Central memory CD8-positive, alpha-beta T cell (primary cell): ENCODE results near the gene TFF2.

Experiments
- ATAC-seq: fragments of 150-1000 bp; cut with Tn5 transposase; replicated peaks from 2 replicates; pipeline ENCODE4 v1.10.0; 2022; ENCODE audit warnings: mild to moderate bottlenecking, moderate FRiP score, moderate number of reproducible peaks; ENCODE audit not compliant: poor library complexity, severe bottlenecking; ENCODE audit errors: extremely low read depth
- DNase-seq, 2 donors: peaks; one replicate each; pipeline ENCODE4 v3.0.0; 2021; ENCODE audit warnings: low spot score in 2 of 2
- H3K27ac Mint-ChIP-seq: one replicate; pipeline ENCODE4 v1.8.0; 2022; ENCODE audit warnings: low read depth, mild to moderate bottlenecking, moderate library complexity, mixed read lengths
- H3K27me3 Mint-ChIP-seq: one replicate; pipeline ENCODE4 v1.8.0; 2022; ENCODE audit warnings: mixed read lengths
- H3K36me3 Mint-ChIP-seq: one replicate; pipeline ENCODE4 v1.8.0; 2022; ENCODE audit warnings: mild to moderate bottlenecking, moderate library complexity, mixed read lengths; ENCODE audit not compliant: insufficient read depth
- H3K4me1 Mint-ChIP-seq: one replicate; pipeline ENCODE4 v1.8.0; 2022; ENCODE audit warnings: mixed read lengths
- H3K4me3 Mint-ChIP-seq: one replicate; pipeline ENCODE4 v1.8.0; 2022; ENCODE audit warnings: mild to moderate bottlenecking, moderate library complexity, mixed read lengths
- H3K9me3 Mint-ChIP-seq: one replicate; pipeline ENCODE4 v1.8.0; 2022; ENCODE audit warnings: mixed read lengths

The TFF2 gene

DNA sequence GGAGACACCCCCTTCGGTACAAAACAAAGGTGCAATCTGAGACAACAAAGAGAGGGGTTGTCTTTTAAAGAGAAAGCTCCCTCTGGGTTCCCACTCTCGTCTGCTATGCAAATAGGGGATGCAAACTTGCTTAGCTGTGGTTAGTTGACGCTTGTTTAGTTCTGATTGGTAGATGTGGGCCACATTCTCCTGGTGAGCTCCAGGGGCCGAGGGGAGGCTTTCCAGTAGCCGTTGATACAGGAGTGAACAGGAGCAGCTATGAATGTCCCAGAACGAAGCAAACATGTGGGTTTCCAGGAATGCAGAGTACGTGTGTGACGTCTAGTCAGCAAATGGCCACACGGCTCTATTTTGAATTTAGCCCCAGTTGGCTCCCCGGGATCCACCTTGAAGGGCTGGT, 14.7 kb downstream of the TFF2 start:
- DNase-seq (no peak), ATAC-seq (no peak)
- Mint-ChIP-seq H3K9me3 (peaks cover 15% of the 10 kb centered on the region), H3K27ac (no peak overlapping the region), H3K36me3 (no peaks in the 10 kb centered on the region), H3K4me1 (peaks cover 8% of the 10 kb centered on the region), H3K27me3 (peaks cover 25% of the 10 kb centered on the region), H3K4me3 (no peak overlapping the region)

DNA sequence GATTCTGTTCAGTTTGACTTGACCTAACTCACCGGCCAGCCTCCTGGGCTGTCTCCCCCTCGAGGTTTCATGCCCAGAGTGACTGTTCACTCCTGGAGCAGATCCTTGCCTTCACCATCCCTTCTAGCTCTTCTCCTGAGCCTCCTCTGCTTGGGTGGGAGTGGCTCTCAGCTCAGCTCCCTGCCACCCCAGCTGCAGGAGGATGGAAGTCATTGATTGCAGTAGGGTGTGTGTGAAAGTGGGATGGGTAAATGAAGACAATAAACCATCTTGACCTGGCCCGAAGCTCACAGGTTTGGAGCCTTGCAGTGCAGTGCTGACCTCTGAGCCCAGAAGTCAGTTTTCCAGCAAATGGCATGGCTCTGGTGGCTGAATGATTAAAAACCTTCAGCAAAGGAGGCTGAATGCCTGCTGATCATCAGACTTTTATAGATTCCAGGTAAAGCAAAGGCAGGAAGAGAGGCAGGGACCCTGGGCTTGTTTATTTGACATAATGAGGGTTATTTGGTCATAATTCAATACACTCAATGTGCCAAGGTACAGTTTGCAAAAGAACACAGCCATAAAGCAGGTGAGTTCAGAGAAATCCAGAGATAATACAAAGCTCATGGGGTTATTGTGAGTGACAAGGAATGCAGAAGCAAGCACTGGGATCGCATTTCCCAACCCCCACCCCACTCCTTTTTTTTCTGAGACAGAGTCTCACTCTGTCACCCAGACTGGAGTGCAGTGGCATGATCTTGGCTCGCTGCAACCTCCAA, 18.1 kb downstream of the TFF2 start:
- Mint-ChIP-seq H3K27ac (no peak overlapping the region), H3K36me3 (no peaks in the 10 kb centered on the region), H3K9me3 (peaks cover 21% of the 10 kb centered on the region), H3K27me3 (peaks cover 31% of the 10 kb centered on the region), H3K4me3 (no peak overlapping the region), H3K4me1 (peaks cover 3% of the 10 kb centered on the region)
- DNase-seq = no peak
- no peak for ATAC-seq

DNA sequence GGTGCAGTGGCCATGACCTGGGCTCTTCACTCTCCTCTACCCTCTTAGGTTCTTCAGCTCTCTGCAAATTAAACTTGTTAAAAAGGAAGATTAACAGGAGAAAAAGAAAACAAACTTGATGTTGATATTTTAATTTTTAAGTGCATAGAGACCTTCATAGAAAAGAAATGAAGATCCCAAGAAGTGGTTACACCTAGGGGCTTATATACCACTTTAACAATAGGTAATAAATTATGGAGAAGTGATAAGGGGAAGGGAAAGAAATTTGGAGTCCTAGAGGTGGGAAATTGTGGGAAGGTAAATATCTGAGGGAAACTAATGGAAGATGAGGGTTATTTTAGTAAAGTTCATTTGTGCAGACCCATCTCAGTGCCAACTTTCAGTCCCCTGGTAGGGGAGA, 19.1 kb downstream of the TFF2 start:
- peaks cover 21% of the 10 kb centered on the region for H3K9me3 Mint-ChIP-seq
- no peak overlapping the region for H3K4me3 Mint-ChIP-seq
- peaks cover 31% of the 10 kb centered on the region for H3K27me3 Mint-ChIP-seq
- DNase-seq = no peak
- no peak overlapping the region for H3K27ac Mint-ChIP-seq
- H3K36me3 Mint-ChIP-seq = no peaks in the 10 kb centered on the region
- ATAC-seq = no peak
- H3K4me1 Mint-ChIP-seq = no peaks in the 10 kb centered on the region

DNA sequence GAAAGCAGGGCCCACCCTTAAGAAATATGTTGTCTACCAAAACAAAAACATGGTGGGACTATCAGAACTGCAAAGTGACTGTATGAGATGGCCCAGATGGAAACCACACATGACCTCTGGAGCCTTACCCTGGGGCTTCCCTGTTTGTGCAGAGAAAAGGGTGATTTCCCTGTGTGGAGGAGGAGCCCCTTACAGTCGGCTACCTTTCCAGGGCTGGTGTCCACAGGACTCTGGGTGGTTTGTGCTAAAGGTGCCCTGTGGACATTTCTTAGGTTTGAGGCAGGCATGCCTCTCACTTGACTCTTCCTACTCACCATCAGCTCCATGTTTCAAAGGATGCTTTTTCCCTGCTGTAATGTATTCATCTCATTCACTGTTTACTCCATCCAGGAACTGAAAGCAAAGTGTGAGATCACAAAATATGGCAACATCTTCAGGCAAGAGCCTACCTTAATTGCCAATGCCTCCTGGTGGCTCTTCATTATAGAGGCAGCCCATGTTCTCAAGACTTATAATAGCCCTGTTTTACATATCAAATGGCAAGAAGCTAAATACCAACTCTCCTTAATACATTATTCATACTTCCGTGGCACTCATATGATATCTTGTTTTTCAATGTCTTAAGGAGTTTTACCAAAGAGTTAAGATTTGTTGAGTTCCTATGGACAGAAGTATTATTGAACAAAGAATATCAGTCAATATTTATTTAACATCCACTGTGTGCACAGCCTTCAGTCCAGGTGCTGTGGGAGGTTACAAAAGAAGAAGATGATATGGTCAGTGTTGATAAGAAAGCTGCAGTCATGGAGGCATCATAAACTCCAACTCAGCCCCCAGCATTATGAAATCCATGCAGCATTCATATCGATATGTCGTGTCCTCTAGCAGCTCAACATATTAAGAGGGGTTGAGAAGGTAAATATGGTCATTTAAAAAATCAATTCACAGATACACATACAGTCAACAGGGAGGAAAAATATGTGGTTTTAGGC, 20.1 kb downstream of the TFF2 start:
- no peak for ATAC-seq

DNA sequence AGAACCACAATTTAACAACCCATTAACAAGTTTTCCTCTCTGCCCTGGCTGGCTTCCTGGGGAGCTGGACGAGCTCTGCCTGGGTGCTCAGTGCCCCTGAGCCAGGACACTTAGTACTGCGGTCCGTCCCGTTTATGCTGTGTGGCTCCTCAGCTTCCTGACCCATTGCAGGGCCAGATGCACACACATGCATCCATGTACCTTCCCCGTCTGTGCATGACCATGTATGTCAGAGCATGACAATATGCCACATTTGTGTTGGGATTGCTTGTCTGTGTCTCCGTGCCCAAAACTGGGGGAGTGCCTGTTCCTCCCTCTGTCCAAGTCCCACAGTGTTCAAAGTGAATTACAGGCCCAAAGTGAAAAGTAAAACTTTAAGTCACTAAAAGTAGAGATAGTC, 25.9 kb downstream of the TFF2 start:
- H3K4me3 Mint-ChIP-seq = no peak overlapping the region
- no peak for ATAC-seq
- no peak for DNase-seq
- no peaks in the 10 kb centered on the region for H3K36me3 Mint-ChIP-seq
- no peaks in the 10 kb centered on the region for H3K9me3 Mint-ChIP-seq
- H3K4me1 Mint-ChIP-seq = no peaks in the 10 kb centered on the region
- peaks cover 57% of the 10 kb centered on the region for H3K27me3 Mint-ChIP-seq
- H3K27ac Mint-ChIP-seq = no peak overlapping the region

More for the DNA sequence above, 20.1 kb downstream of the TFF2 start:
- Mint-ChIP-seq H3K27ac (no peak overlapping the region), H3K36me3 (no peaks in the 10 kb centered on the region), H3K4me1 (no peaks in the 10 kb centered on the region), H3K4me3 (no peak overlapping the region), H3K27me3 (peaks cover 36% of the 10 kb centered on the region), H3K9me3 (peaks cover 21% of the 10 kb centered on the region)
- DNase-seq = no peak

DNA sequence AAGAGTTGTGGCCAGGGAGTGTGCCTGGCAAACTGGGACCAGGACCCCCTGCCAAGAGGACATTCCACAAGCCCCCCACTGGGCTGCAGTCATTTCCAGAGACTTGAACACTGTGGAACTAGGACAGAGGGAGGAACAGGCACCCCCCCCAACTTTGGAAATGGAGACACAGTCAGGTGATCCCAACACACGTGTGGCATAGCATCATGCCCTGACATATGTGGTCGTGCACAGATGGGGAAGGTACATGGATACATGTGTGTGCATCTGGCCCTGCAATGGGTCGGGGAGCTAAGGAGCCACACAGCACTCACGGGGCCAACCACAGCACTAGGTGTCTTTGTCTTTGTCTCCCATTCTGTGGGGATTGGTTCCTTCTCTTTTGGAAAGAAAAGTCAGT, 28.9 kb downstream of the TFF2 start:
- DNase-seq (no peak), ATAC-seq (no peak)
- Mint-ChIP-seq H3K9me3 (no peaks in the 10 kb centered on the region), H3K27ac (no peak overlapping the region), H3K4me1 (peaks cover 6% of the 10 kb centered on the region), H3K4me3 (no peak overlapping the region), H3K27me3 (peaks cover 57% of the 10 kb centered on the region), H3K36me3 (no peaks in the 10 kb centered on the region)

DNA sequence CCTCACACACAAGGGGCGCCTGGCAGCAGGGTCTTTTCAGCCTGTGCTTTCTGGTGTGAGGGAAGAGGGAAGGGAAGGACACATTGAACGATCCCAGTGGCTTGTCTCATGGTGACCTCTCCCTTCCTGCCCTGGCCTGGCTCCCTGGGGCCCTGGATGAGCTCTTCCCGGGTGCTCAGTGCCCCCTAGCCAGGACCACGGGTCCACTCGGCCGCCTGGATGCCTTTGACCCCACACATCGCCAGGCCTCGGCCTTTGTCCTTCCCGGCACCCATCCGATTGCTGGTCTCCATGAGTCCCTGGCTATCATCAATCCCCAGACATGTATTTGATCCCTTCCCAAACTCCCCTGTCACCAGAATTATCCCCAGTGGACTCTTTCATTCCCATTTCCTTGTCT, 29.6 kb downstream of the TFF2 start:
- H3K4me3 Mint-ChIP-seq = no peak overlapping the region
- ATAC-seq = no peak
- no peaks in the 10 kb centered on the region for H3K36me3 Mint-ChIP-seq
- H3K27me3 Mint-ChIP-seq = peaks cover 57% of the 10 kb centered on the region
- peaks cover 6% of the 10 kb centered on the region for H3K4me1 Mint-ChIP-seq
- H3K27ac Mint-ChIP-seq = no peak overlapping the region
- no peaks in the 10 kb centered on the region for H3K9me3 Mint-ChIP-seq
- DNase-seq = no peak

DNA sequence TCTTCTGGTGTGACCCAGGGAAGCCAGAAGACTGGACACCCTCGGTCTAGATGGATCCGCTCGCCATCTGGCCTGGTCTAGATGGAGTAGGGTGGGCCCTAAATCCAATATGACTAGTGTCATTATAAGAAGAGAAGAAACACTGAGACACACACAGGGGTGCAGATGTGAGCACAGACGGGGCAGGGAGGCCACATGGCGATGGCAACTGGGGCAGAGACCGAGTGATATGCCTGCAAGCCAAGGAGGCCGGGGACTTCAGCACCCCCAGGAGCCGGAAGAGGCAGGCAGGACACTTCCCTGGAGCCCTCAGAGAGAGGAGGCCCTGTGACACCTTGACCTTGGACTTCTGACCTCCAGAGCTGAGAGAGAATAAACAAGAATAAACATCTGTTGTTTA, 30.0 kb downstream of the TFF2 start:
- DNase-seq (no peak), ATAC-seq (no peak)
- no peak overlapping the region for H3K27ac Mint-ChIP-seq
- H3K27me3 Mint-ChIP-seq = peaks cover 53% of the 10 kb centered on the region
- no peaks in the 10 kb centered on the region for H3K9me3 Mint-ChIP-seq
- H3K36me3 Mint-ChIP-seq = no peaks in the 10 kb centered on the region
- H3K4me3 Mint-ChIP-seq = no peak overlapping the region
- peaks cover 6% of the 10 kb centered on the region for H3K4me1 Mint-ChIP-seq

DNA sequence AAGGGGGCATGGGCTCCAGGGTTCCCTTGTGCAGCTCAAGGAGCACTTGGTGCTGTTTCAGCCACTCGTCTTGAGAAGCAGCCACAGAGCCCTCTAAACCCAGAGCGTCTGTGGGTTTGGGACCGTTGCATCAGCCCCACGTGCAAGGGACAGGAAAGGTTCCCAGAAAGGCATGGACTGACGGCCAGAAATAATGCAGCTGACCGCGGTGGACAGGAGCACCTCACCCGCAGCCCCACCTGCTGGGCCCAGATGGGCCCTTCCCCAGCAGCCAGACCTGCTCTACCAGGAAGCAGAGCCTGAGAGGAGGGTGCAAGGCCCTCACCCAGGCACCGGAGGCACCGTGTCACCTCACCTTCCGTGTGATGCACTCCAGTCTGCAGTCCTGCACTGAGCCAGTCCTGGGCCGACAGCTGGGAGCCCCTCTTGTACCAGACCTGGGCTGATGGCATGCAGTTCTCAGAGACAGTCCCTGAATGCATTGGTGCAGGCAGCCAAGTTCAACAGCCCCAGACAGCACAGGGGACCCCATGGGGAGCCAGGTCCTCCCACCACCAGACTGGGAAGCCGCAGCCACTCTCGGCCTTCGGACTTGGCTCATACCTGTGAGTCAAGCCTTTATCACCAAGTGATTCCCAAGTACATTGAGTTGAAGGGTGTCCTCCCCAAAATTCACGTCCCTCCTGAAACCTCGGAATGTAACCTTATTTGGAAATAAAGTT, 30.8 kb downstream of the TFF2 start:
- peaks cover 6% of the 10 kb centered on the region for H3K4me1 Mint-ChIP-seq
- no peak overlapping the region for H3K27ac Mint-ChIP-seq
- ATAC-seq (no peak), DNase-seq (no peak)
- H3K27me3 Mint-ChIP-seq = peaks cover 45% of the 10 kb centered on the region
- H3K9me3 Mint-ChIP-seq = no peaks in the 10 kb centered on the region
- no peak overlapping the region for H3K4me3 Mint-ChIP-seq
- H3K36me3 Mint-ChIP-seq = no peaks in the 10 kb centered on the region

DNA sequence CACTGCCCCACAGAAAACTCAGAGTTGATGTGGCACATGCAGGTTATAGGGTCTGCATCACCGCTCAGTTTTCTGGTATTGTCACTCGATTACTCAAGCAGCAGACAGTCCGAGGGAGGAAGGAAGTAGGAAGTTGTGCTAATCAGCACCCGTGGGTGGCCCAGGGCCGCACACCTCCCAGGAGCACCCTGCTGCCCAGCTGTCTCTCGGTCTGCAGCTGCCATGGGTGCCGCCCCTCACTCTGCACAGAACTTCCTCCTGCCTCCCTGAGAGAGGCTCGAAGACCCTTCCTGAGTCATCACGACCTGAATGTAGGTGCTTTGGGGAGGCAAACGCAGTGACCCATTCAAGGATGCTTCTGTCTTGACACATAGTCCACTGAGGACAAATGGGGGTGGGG, 31.4 kb downstream of the TFF2 start:
- Mint-ChIP-seq H3K27ac (no peak overlapping the region), H3K27me3 (peaks cover 38% of the 10 kb centered on the region), H3K9me3 (no peaks in the 10 kb centered on the region), H3K4me1 (peaks cover 6% of the 10 kb centered on the region), H3K36me3 (no peaks in the 10 kb centered on the region), H3K4me3 (no peak overlapping the region)
- ATAC-seq (no peak), DNase-seq (no peak)

DNA sequence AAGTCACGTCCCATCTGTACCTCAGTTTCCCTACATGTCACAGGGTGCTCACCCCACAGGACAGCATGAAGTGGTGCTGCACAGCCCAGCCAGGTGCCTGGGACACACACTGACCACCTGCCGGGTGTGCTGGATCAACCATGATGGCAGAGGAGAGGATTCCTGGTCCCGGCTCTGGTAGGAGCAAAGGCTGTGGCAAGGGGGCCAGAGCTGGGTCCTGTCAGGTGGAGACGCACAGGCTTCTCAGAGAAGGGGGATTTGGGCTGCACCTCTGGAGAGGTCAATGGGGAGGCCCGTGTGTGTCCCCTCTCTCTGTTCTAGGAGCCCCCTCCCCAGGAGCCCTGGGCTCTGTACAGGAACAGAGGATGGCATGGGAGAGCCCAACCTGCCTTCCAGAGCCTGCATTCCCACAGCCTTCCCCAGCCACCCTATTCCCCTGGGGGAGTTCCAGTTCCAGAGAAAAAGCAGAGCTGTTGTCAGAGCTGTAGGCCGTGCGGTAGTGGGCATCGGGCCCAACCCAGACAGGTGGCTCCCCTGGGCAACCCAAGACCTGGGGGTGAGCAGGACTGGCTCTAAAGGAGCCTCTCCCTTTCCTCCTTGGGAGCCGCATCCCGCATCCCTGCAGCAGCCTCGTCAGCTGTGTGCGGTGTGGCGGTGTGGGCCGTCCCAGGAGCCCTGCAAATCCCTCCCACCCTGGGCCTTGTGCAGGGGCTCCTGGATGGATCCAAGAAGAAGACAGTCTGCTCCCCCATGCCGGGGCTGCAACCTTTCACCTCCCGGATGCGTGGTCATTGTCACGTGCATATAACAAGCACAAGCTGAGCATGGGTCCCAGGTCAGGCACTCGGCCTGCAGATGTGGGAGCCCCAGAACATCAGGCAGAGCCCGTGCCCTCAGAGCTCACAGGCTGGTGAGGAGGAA, 32.7 kb downstream of the TFF2 start:
- Mint-ChIP-seq H3K4me3 (no peak overlapping the region), H3K36me3 (no peaks in the 10 kb centered on the region), H3K4me1 (peaks cover 6% of the 10 kb centered on the region), H3K27ac (no peak overlapping the region), H3K27me3 (peaks cover 26% of the 10 kb centered on the region), H3K9me3 (no peaks in the 10 kb centered on the region)
- DNase-seq = no peak
- ATAC-seq = no peak

DNA sequence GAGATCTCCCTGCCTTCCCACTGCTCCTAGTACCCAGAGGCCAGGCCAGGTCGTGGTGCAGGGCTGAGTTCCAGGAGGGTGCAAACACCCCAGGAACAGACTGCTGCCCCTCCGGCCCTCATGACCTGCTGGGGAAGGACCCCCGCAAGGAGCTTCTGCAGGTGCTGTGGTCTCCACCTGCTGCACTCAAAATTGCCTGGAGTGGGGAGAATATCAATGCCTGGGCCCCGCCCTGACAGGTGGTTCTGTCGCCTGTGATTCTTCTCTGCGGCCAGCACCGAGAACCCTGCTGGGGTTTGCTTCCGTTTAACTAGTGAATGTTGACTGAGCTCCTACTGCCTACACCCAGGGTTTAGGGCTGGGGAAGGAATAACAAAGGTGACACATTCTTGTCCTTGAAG, 33.5 kb downstream of the TFF2 start:
- no peak overlapping the region for H3K27ac Mint-ChIP-seq
- H3K9me3 Mint-ChIP-seq = no peaks in the 10 kb centered on the region
- peaks cover 6% of the 10 kb centered on the region for H3K4me1 Mint-ChIP-seq
- H3K27me3 Mint-ChIP-seq = peaks cover 19% of the 10 kb centered on the region
- H3K4me3 Mint-ChIP-seq = no peak overlapping the region
- DNase-seq (no peak), ATAC-seq (no peak)
- no peaks in the 10 kb centered on the region for H3K36me3 Mint-ChIP-seq
